HFF-Myc (cell line): ENCODE data around the gene JADE3.

Source experiments
- DNase-seq: peaks from one replicate; pipeline ENCODE4 v3.0.0-alpha.2; 2011; ENCODE audit warnings: low read depth; ENCODE audit errors: extremely low read depth
- H3K4me3 ChIP-seq: replicated peaks from 2 replicates; pipeline ENCODE4 v1.5.1; 2011; ENCODE audit warnings: low read depth, mild to moderate bottlenecking, control low read depth, low read length
- TF ChIP-seq, protein P1 (sequence below): IDR thresholded peaks from 2 replicates; pipeline ENCODE4 v1.5.1; 2012; ENCODE audit warnings: mild to moderate bottlenecking, low read depth, low read length, control low read depth; ENCODE audit errors: missing control alignments

Gene JADE3

DNA sequence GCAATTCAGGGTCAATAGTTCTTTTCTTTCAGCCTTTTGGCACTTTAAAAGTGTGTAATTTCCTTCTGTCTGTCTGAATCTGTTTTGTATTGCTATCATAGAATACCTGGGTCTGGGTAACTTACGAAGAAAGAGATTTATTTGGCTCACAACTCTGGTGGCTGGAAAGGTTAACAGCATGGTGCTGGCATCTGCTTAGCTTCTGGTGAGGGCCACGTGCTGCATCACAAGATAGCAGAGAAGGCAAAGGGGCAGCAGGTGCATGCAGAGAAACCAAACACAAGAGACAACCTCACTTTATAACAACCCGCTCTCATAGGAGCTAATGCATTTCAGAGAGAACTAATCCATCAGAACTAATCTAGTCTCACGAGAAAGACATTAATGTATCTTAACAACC, 184.8 kb downstream of the JADE3 start:
- H3K4me3 ChIP-seq = no peak overlapping the region
- DNase-seq = no peak
- TF ChIP-seq, protein P1, sequence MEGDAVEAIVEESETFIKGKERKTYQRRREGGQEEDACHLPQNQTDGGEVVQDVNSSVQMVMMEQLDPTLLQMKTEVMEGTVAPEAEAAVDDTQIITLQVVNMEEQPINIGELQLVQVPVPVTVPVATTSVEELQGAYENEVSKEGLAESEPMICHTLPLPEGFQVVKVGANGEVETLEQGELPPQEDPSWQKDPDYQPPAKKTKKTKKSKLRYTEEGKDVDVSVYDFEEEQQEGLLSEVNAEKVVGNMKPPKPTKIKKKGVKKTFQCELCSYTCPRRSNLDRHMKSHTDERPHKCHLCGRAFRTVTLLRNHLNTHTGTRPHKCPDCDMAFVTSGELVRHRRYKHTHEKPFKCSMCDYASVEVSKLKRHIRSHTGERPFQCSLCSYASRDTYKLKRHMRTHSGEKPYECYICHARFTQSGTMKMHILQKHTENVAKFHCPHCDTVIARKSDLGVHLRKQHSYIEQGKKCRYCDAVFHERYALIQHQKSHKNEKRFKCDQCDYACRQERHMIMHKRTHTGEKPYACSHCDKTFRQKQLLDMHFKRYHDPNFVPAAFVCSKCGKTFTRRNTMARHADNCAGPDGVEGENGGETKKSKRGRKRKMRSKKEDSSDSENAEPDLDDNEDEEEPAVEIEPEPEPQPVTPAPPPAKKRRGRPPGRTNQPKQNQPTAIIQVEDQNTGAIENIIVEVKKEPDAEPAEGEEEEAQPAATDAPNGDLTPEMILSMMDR = no peak

DNA sequence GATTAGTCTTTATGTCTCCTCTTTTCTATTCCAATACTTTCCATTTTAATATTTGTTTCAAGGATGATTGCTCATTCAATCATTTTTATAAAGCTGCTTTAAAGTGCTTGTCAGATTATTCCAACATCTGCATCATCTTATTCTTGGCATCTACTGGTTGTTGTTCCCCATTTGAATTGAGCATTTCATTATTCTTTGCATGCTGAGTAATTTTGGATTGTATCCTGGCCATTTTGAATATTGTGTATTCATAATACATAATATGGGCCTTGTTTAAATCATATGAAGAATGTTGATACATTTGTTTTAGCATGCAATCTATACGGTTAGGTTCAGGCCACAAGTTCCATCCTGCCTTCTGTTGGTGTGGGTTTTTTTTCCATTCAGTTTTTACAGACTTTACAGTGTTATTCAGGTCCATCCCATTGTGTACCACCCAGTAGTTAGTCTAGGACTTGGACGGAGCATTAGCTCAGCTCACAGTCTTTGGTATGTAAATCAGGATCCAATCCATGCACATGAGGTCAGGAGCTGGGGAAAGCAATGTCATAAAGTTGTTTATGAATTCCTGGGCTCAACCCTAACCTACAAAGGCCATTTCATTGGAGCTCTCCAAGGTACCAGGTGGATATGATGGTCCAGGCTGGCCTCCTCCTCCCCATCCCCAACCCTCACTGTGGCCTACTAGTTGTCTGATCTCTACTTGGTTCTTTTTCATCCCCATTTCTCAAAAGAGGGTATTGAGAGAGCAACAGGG, 186.3 kb downstream of the JADE3 start:
- no peak for DNase-seq
- H3K4me3 ChIP-seq = no peak overlapping the region
- TF ChIP-seq, protein P1 = no peak

DNA sequence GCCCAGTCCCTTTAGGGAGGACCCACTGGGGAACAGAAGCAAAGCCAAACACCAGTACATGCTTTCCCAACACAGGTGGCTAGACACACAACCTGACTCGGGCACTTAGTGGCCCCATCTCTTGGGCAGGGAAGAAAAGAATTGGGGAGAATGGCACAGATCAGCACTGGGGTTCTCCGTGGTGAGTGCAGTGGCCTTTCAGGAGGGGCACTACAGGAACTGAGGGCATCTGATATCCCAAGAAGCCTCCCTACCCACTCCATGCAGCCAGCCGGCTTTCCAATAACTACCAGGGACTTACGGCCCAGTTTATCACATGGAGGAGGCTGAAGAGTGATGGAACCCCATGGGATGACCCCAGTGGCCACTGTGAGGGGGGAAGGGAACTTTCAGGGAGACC, 189.0 kb downstream of the JADE3 start:
- TF ChIP-seq, protein P1 = no peak
- H3K4me3 ChIP-seq = no peak overlapping the region
- DNase-seq = no peak
